HFFc6 (cell line): ENCODE results near the gene METTL22. TPM values are rescaled to one million over a fixed set of nuclear protein-coding genes. Genes with fewer than 3 reads are reported as not detected.
A peak's percentile ranks its signal among the peaks of the same experiment; 100 is the strongest.

Experiments
- DNase-seq: peaks from one replicate; pipeline ENCODE4 v3.0.0-alpha.2; 2018
- H3K27ac Mint-ChIP-seq: 2 replicates; pipeline ENCODE4 v1.8.0; 2020; ENCODE audit warnings: mild to moderate bottlenecking, mixed read lengths
- H3K27me3 Mint-ChIP-seq: 2 replicates; pipeline ENCODE4 v1.8.0; 2021; ENCODE audit warnings: mild to moderate bottlenecking, moderate library complexity, mixed read lengths; ENCODE audit not compliant: insufficient read depth
- H3K36me3 Mint-ChIP-seq: 2 replicates; pipeline ENCODE4 v1.8.0; 2021; ENCODE audit warnings: low read depth, mixed read lengths
- H3K4me1 Mint-ChIP-seq: 2 replicates; pipeline ENCODE4 v1.8.0; 2020; ENCODE audit warnings: low read depth, mixed read lengths
- H3K4me3 Mint-ChIP-seq: 2 replicates; pipeline ENCODE4 v1.8.0; 2020; ENCODE audit warnings: mild to moderate bottlenecking, moderate library complexity, mixed read lengths
- H3K9me3 Mint-ChIP-seq: 2 replicates; pipeline ENCODE4 v1.8.0; 2020; ENCODE audit warnings: mild to moderate bottlenecking, mixed read lengths
- total RNA-seq, 6 experiments: library from RNA; stranded (reverse); fragmentation: NEBNext Ultra II Directional; extraction: Animal tissue kit (Norgen Biotek cat#: 25700); gene quantifications; 2 replicates in 1 of 6; 3 replicates in 5 of 6; pipeline ENCODE4 v1.2.3, GENCODE V29; 2021
- TF ChIP-seq, protein P1 (sequence below): fragments of 200-600 bp; sonication (generic); IDR thresholded peaks from 2 replicates; pipeline ENCODE4 v1.5.0; 2021; ENCODE audit warnings: antibody characterized with exemption, mild to moderate bottlenecking

The METTL22 gene
- total RNA-seq, 6 experiments from 2014 or later: 33.5 to 38.0 (median 36.0) TPM

DNA sequence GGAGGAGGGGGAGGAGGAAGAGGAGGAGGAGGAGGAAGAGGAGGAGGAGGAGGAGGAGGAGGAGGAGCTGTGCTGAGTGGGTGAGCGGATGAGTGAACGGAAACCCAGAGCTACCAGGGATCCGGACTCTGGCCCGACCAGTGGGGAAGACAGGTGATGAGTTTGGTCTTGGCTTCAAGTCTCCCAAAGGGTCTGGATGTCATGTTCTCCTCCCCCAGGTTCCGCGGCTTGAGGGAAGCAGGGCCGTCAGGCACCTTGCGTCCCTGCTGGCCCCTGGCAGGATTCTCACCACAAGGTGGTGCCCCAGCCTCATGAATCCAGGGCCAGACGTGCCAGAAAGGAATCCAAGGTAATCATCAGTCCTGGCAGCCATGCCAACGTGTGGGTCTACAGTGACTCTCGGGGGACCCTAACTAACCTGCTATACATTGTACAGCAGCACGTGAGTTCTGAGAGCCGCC is 39.4 kb downstream of the METTL22 start:
- no peaks in the 10 kb centered on the region for H3K36me3 Mint-ChIP-seq
- H3K4me3 Mint-ChIP-seq: no peak overlapping the region
- TF ChIP-seq, protein P1, sequence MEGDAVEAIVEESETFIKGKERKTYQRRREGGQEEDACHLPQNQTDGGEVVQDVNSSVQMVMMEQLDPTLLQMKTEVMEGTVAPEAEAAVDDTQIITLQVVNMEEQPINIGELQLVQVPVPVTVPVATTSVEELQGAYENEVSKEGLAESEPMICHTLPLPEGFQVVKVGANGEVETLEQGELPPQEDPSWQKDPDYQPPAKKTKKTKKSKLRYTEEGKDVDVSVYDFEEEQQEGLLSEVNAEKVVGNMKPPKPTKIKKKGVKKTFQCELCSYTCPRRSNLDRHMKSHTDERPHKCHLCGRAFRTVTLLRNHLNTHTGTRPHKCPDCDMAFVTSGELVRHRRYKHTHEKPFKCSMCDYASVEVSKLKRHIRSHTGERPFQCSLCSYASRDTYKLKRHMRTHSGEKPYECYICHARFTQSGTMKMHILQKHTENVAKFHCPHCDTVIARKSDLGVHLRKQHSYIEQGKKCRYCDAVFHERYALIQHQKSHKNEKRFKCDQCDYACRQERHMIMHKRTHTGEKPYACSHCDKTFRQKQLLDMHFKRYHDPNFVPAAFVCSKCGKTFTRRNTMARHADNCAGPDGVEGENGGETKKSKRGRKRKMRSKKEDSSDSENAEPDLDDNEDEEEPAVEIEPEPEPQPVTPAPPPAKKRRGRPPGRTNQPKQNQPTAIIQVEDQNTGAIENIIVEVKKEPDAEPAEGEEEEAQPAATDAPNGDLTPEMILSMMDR: peak; percentile 78
- H3K4me1 Mint-ChIP-seq: no peaks in the 10 kb centered on the region
- H3K27me3 Mint-ChIP-seq: peaks cover 27% of the 10 kb centered on the region
- H3K27ac Mint-ChIP-seq: no peak overlapping the region
- H3K9me3 Mint-ChIP-seq: no peaks in the 10 kb centered on the region
- DNase-seq: peak; percentile 13

DNA sequence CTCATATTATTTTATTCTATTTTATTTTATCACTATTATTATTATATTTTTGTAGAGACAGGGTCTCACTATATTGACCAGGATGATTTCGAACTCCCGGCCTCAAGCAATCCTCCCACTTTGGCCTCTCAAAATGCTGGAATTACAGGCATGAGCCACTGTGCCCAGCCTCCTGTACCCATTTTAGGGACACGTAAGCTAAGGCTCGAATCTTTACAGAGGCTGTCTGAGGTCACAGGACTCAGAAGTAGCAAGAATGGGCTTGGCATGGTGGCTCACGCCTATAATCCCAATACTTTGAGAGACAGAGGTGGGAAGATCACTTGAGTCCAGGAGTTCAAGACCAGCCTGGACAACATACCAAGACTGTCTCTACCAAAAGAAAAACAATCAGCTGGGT is 40.2 kb downstream of the METTL22 start:
- TF ChIP-seq, protein P1: no peak
- Mint-ChIP-seq H3K4me1 (no peaks in the 10 kb centered on the region), H3K9me3 (no peaks in the 10 kb centered on the region), H3K27me3 (peaks cover 24% of the 10 kb centered on the region), H3K36me3 (no peaks in the 10 kb centered on the region), H3K27ac (no peak overlapping the region), H3K4me3 (no peak overlapping the region)
- no peak for DNase-seq

DNA sequence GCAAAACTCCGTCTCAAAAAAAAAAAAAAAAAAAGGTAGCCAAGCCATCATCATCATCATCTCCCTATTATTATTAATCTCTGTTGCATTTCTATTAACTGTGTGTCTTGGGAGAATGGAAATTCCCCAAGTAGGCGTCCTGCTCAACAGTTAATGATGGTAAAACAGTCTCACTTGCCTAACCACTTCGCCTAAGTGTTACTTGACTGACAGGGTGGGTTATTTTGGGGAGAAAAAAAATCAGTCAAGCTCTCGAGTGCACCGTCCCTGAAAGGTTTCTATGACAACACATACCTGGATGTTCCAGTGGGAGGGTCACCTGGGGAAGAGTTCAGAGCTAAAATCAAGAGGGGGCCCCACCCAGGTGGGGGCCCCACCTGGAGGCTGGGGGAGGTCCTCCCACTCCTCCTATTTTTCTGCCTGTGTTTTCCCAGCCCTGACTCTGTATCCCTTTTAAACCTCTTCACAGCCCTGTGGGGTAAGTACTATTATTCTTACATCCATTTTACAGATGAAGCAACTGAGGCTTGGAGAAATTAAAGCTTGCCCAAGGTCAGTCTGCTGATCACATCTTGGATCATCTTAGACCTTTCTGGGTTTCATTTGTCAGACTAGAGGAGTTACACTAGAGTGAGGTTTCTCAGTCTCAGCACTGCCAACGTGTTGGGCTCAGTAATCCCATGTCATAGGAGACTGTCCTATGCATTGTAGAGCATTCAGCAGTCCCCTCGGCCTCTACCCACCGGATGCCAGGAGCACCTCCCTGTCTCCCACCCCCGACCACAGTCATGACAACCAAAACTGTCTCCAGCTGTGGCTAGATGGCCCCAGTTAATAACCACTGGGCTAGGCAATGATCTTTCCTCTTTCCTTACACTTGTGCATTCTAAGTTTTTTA is 41.9 kb downstream of the METTL22 start:
- H3K27me3 Mint-ChIP-seq: peaks cover 28% of the 10 kb centered on the region
- H3K4me1 Mint-ChIP-seq: no peaks in the 10 kb centered on the region
- no peak overlapping the region for H3K27ac Mint-ChIP-seq
- no peaks in the 10 kb centered on the region for H3K36me3 Mint-ChIP-seq
- DNase-seq: no peak
- no peak overlapping the region for H3K4me3 Mint-ChIP-seq
- no peaks in the 10 kb centered on the region for H3K9me3 Mint-ChIP-seq
- TF ChIP-seq, protein P1: no peak

DNA sequence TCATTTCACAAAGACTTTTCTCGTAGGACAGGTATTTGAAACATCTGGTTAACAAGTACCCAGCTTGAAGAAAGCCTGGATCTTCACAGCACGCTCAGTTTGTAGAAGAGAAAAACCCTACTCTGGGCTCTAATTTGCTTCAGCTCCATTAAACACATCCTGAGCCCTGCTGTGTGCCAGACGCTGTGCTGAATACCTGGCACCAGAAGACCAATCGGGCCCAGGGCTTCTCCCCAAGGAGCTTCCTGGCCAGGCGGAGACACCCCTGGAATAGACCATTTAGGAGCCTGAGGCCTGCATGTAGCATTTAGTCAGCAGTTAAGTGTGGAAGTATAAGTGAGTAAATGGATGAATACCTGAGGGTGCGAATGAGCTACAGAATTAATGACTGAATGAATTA is 44.0 kb downstream of the METTL22 start:
- no peaks in the 10 kb centered on the region for H3K4me1 Mint-ChIP-seq
- H3K27ac Mint-ChIP-seq: no peak overlapping the region
- DNase-seq: no peak
- no peak overlapping the region for H3K4me3 Mint-ChIP-seq
- no peaks in the 10 kb centered on the region for H3K36me3 Mint-ChIP-seq
- no peaks in the 10 kb centered on the region for H3K9me3 Mint-ChIP-seq
- H3K27me3 Mint-ChIP-seq: peaks cover 21% of the 10 kb centered on the region
- TF ChIP-seq, protein P1: no peak

DNA sequence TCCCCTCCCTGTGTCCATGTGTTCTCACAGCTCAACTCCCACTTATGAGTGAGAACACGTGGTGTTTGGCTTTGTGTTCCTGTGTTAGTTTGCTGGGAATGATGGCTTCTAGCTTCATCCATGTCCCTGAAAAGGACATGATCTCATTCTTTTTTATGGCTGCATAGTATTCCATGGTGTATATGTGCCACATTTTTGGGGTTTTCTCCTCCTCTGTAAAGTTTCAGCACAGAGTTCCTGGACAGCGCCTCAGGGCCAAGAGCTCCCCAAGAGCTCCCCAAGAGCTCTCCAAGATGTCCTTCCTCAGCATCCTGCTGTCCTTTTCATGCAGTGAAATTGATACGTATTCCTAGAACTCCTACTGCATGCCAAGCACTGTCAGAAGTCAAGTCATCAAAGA is 46.0 kb downstream of the METTL22 start:
- H3K4me1 Mint-ChIP-seq: no peaks in the 10 kb centered on the region
- no peak overlapping the region for H3K4me3 Mint-ChIP-seq
- no peaks in the 10 kb centered on the region for H3K9me3 Mint-ChIP-seq
- no peak for DNase-seq
- TF ChIP-seq, protein P1: no peak
- no peak overlapping the region for H3K27ac Mint-ChIP-seq
- H3K36me3 Mint-ChIP-seq: no peaks in the 10 kb centered on the region
- peaks cover 21% of the 10 kb centered on the region for H3K27me3 Mint-ChIP-seq
